HEK293 (cell line): ENCODE measurements around the gene CFAP97D2.

Source experiments
- CTCF ChIA-PET: fragments of 350-600 bp; formaldehyde crosslinking; extraction: SDS; loops from one replicate; lab custom pipeline; 2021; ENCODE audit warnings: antibody characterized with exemption; lab: Yijun Ruan, JAX
- POLR2A ChIA-PET: fragments of 300-600 bp; formaldehyde crosslinking; extraction: SDS; loops from one replicate; lab custom pipeline; 2020; ENCODE audit warnings: antibody characterized with exemption, inconsistent platforms; lab: Yijun Ruan, JAX
- H3K27ac ChIP-seq: fragments of 200-500 bp; sonication (Bioruptor generic); 2 replicates; pipeline ENCODE4 v1.5.1; 2014; ENCODE audit warnings: low read depth, low read length, control low read depth, inconsistent platforms; ENCODE audit errors: extremely low read depth
- H3K36me3 ChIP-seq, 2 experiments: fragments of 200-500 bp in 1 of 2; sonication (Bioruptor generic) in 1 of 2; 1 replicate in 1 of 2; 2 replicates in 1 of 2; pipeline ENCODE4 v1.5.1; 2014 to 2017; ENCODE audit warnings: inconsistent platforms in 2 of 2, low read length in 2 of 2; ENCODE audit not compliant: control insufficient read depth in 2 of 2, insufficient read depth in 1 of 2
- H3K4me1 ChIP-seq: fragments of 200-500 bp; sonication (Bioruptor generic); 2 replicates; pipeline ENCODE4 v1.5.1; 2014; ENCODE audit warnings: mild to moderate bottlenecking, low read length, inconsistent platforms; ENCODE audit not compliant: control insufficient read depth, insufficient read depth
- H3K4me3 ChIP-seq: 2 replicates; pipeline ENCODE4 v1.5.1; 2011; ENCODE audit warnings: low read depth, mild to moderate bottlenecking, control low read depth, low read length, moderate library complexity
- H3K9me3 ChIP-seq: fragments of 200-500 bp; sonication (Bioruptor generic); 2 replicates; pipeline ENCODE4 v1.5.1; 2014; ENCODE audit warnings: low read depth, low read length, inconsistent platforms; ENCODE audit not compliant: control insufficient read depth, insufficient read depth
- HOXC10 ChIP-seq: sonication (generic); formaldehyde crosslinking; IDR thresholded peaks from 2 replicates; pipeline ENCODE4 v1.8.1; 2023; ENCODE audit warnings: mild to moderate bottlenecking, missing genetic modification reagents
- ZNF114 ChIP-seq: fragments of 450-650 bp; formaldehyde crosslinking; IDR thresholded peaks from 2 replicates; pipeline ENCODE4 v1.5.0; 2017; ENCODE audit warnings: missing biosample characterization, missing genetic modification characterization
- ZNF157 ChIP-seq: fragments of 450-650 bp; formaldehyde crosslinking; IDR thresholded peaks from 2 replicates; pipeline ENCODE4 v1.5.1; 2016; ENCODE audit warnings: missing biosample characterization, missing genetic modification characterization
- ZNF175 ChIP-seq: fragments of 450-650 bp; formaldehyde crosslinking; IDR thresholded peaks from 2 replicates; pipeline ENCODE4 v1.5.1; 2016; ENCODE audit warnings: missing biosample characterization, missing genetic modification characterization
- ZNF2 ChIP-seq: fragments of 450-650 bp; formaldehyde crosslinking; IDR thresholded peaks from 2 replicates; pipeline ENCODE4 v1.5.1; 2016; ENCODE audit warnings: missing biosample characterization, missing genetic modification characterization
- ZNF394 ChIP-seq: fragments of 450-650 bp; formaldehyde crosslinking; IDR thresholded peaks from 2 replicates; pipeline ENCODE4 v1.5.1; 2016; ENCODE audit warnings: missing biosample characterization, missing genetic modification characterization, mild to moderate bottlenecking, moderate library complexity, borderline replicate concordance
- ZNF426 ChIP-seq: fragments of 450-650 bp; formaldehyde crosslinking; IDR thresholded peaks from 2 replicates; pipeline ENCODE4 v1.5.1; 2017; ENCODE audit warnings: missing biosample characterization, missing genetic modification characterization, mild to moderate bottlenecking, inconsistent platforms, moderate library complexity
- ZNF510 ChIP-seq: fragments of 450-650 bp; formaldehyde crosslinking; IDR thresholded peaks from 2 replicates; pipeline ENCODE4 v1.5.1; 2018; ENCODE audit warnings: mild to moderate bottlenecking, missing genetic modification characterization, missing biosample characterization; ENCODE audit not compliant: insufficient replicate concordance
- ZNF629 ChIP-seq: fragments of 450-650 bp; formaldehyde crosslinking; IDR thresholded peaks from 2 replicates; pipeline ENCODE4 v1.5.1; 2017; ENCODE audit warnings: missing biosample characterization, missing genetic modification characterization
- ZNF791 ChIP-seq: fragments of 450-650 bp; formaldehyde crosslinking; IDR thresholded peaks from 2 replicates; pipeline ENCODE4 v1.5.1; 2016; ENCODE audit warnings: missing biosample characterization, missing genetic modification characterization
- TF ChIP-seq, protein P1 (sequence below): fragments of 450-650 bp; formaldehyde crosslinking; IDR thresholded peaks from 2 replicates; pipeline ENCODE4 v1.5.1; 2016; ENCODE audit warnings: missing biosample characterization, missing genetic modification characterization
- TF ChIP-seq, protein P2 (sequence below): fragments of 450-650 bp; formaldehyde crosslinking; IDR thresholded peaks from 2 replicates; pipeline ENCODE4 v1.5.1; 2016; ENCODE audit warnings: missing biosample characterization, missing genetic modification characterization
- TF ChIP-seq, protein P3 (sequence below): fragments of 450-650 bp; formaldehyde crosslinking; IDR thresholded peaks from 2 replicates; pipeline ENCODE4 v1.5.1; 2016; ENCODE audit warnings: missing biosample characterization, missing genetic modification characterization
- TF ChIP-seq, protein P4 (sequence below): fragments of 450-650 bp; formaldehyde crosslinking; IDR thresholded peaks from 2 replicates; pipeline ENCODE4 v1.5.1; 2017; ENCODE audit warnings: missing biosample characterization, missing genetic modification characterization
- TF ChIP-seq, protein P5 (sequence below): fragments of 450-650 bp; formaldehyde crosslinking; conservative IDR thresholded peaks from 2 replicates; pipeline ENCODE4 v1.5.1; 2016; ENCODE audit warnings: low read depth, missing biosample characterization, missing genetic modification characterization

Gene CFAP97D2

DNA sequence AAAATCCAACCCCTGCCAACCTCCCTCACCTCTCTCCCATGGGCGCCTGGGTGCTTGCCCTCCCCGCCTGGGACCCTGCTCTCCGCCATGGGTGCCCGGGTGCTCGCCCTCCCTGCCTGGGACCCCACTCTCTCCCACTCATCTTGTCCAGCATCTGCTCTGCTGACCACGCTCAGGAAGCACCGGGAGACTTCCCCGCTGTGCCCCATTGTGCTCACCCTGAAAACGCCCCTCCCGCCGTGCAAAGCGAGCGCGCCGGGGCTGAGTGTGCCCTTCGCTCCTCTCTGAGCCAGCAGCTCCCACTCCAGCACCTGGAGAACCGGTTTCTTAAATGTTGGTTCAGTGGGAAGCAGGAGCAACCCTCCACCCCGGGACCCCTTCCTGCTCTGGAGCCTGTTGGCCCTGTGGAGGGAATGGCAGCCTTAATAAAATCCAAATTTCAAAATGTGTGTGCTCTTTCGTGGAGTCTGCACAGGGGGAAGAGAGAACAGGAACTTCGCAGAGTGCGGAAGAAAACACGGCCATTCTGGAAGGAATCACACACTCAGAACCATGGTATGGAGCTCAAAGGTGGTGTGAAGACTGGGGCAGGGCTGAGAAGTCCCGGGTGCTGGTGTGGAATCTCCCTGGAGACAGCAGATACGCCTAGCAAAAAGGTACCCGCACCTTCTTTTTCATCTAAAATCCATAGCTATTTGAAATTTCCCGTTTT lies 32.5 kb downstream of the CFAP97D2 start:
- Histone ChIP-seq H3K27ac (no peak overlapping the region), H3K36me3 (no peaks in the 10 kb centered on the region), H3K9me3 (no peaks in the 10 kb centered on the region), H3K4me1 (no peaks in the 10 kb centered on the region), H3K4me3 (no peak overlapping the region)
- no peak for TF ChIP-seq ZNF175 (tag by site-specific recombination)
- ChIA-PET POLR2A (no interaction called here), CTCF (interaction anchor here (1.1 kb wide), 1 partner anchor 15 kb away, joined by 5 read pairs; no protein-coding TSS in a partner anchor)

DNA sequence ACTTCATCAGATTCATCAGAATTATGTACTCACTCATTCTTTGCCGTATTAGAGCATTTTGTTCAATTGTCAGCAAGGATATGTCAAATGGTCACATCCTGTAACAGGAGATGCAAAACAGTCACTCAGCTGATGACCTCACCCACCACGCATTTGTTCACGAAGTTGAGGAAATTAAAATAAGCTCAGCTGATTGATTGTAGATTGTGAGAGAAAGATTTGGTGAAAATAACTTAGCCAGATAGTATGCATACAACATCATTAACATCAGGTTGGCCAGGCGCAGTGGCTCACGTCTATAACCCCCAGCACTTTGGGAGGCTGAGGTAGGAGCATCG lies 33.1 kb downstream of the CFAP97D2 start:
- no peaks in the 10 kb centered on the region for H3K4me1 ChIP-seq
- CTCF ChIA-PET: interaction anchor here (1.1 kb wide), 1 partner anchor 14 kb away, joined by 5 read pairs; no protein-coding TSS in a partner anchor
- H3K9me3 ChIP-seq: no peaks in the 10 kb centered on the region
- no peaks in the 10 kb centered on the region for H3K36me3 ChIP-seq
- TF ChIP-seq ZNF791 (tag by site-specific recombination) (no peak), ZNF629 (tag by site-specific recombination) (peak; percentile 64)
- TF ChIP-seq, protein P1, sequence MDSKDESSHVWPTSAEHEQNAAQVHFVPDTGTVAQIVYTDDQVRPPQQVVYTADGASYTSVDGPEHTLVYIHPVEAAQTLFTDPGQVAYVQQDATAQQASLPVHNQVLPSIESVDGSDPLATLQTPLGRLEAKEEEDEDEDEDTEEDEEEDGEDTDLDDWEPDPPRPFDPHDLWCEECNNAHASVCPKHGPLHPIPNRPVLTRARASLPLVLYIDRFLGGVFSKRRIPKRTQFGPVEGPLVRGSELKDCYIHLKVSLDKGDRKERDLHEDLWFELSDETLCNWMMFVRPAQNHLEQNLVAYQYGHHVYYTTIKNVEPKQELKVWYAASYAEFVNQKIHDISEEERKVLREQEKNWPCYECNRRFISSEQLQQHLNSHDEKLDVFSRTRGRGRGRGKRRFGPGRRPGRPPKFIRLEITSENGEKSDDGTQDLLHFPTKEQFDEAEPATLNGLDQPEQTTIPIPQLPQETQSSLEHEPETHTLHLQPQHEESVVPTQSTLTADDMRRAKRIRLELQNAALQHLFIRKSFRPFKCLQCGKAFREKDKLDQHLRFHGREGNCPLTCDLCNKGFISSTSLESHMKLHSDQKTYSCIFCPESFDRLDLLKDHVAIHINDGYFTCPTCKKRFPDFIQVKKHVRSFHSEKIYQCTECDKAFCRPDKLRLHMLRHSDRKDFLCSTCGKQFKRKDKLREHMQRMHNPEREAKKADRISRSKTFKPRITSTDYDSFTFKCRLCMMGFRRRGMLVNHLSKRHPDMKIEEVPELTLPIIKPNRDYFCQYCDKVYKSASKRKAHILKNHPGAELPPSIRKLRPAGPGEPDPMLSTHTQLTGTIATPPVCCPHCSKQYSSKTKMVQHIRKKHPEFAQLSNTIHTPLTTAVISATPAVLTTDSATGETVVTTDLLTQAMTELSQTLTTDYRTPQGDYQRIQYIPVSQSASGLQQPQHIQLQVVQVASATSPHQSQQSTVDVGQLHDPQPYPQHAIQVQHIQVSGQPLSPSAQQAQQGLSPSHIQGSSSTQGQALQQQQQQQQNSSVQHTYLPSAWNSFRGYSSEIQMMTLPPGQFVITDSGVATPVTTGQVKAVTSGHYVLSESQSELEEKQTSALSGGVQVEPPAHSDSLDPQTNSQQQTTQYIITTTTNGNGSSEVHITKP: 0 out of 2 replicates have a peak, but pooled peaks have one; percentile 37
- H3K4me3 ChIP-seq: no peak overlapping the region
- POLR2A ChIA-PET: no interaction called here
- H3K27ac ChIP-seq: no peak overlapping the region

DNA sequence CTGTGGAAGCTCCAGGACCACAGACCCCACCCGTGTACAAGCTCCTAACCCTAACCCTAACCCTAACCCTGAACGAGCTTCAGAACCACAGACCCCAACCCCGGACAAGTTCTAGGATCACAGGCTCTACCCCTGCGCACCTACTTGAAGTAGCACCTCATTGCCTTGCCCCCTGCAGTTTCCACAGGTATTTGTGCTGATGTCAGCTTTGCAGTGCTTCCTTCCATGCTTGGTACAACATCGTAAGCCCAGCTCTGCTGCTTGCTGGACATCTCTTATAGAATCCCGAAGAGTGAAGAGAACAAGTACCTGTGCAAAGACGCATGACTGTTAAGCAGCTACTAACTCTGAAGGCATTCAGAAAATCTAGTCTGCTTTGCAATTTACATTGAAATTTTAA lies 34.9 kb downstream of the CFAP97D2 start:
- no peak overlapping the region for H3K4me3 ChIP-seq
- H3K36me3 ChIP-seq: no peaks in the 10 kb centered on the region
- ChIA-PET POLR2A (no interaction called here), CTCF (interaction anchor here (1.2 kb wide), 1 partner anchor 9 kb away, joined by 3 read pairs; no protein-coding TSS in a partner anchor)
- no peak overlapping the region for H3K27ac ChIP-seq
- H3K4me1 ChIP-seq: no peaks in the 10 kb centered on the region
- no peaks in the 10 kb centered on the region for H3K9me3 ChIP-seq
- TF ChIP-seq, protein P2, sequence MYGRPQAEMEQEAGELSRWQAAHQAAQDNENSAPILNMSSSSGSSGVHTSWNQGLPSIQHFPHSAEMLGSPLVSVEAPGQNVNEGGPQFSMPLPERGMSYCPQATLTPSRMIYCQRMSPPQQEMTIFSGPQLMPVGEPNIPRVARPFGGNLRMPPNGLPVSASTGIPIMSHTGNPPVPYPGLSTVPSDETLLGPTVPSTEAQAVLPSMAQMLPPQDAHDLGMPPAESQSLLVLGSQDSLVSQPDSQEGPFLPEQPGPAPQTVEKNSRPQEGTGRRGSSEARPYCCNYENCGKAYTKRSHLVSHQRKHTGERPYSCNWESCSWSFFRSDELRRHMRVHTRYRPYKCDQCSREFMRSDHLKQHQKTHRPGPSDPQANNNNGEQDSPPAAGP: no peak
- TF ChIP-seq ZNF157 (tag by site-specific recombination) (no peak), ZNF426 (tag by site-specific recombination) (no peak), HOXC10 (CRISPR knock-in tag) (no peak), ZNF114 (tag by site-specific recombination) (no peak), ZNF510 (tag by site-specific recombination) (no peak), ZNF2 (tag by site-specific recombination) (no peak), ZNF394 (tag by site-specific recombination) (no peak)
- TF ChIP-seq, protein P3, sequence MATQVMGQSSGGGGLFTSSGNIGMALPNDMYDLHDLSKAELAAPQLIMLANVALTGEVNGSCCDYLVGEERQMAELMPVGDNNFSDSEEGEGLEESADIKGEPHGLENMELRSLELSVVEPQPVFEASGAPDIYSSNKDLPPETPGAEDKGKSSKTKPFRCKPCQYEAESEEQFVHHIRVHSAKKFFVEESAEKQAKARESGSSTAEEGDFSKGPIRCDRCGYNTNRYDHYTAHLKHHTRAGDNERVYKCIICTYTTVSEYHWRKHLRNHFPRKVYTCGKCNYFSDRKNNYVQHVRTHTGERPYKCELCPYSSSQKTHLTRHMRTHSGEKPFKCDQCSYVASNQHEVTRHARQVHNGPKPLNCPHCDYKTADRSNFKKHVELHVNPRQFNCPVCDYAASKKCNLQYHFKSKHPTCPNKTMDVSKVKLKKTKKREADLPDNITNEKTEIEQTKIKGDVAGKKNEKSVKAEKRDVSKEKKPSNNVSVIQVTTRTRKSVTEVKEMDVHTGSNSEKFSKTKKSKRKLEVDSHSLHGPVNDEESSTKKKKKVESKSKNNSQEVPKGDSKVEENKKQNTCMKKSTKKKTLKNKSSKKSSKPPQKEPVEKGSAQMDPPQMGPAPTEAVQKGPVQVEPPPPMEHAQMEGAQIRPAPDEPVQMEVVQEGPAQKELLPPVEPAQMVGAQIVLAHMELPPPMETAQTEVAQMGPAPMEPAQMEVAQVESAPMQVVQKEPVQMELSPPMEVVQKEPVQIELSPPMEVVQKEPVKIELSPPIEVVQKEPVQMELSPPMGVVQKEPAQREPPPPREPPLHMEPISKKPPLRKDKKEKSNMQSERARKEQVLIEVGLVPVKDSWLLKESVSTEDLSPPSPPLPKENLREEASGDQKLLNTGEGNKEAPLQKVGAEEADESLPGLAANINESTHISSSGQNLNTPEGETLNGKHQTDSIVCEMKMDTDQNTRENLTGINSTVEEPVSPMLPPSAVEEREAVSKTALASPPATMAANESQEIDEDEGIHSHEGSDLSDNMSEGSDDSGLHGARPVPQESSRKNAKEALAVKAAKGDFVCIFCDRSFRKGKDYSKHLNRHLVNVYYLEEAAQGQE (tag by site-specific recombination): no peak
- TF ChIP-seq, protein P4, sequence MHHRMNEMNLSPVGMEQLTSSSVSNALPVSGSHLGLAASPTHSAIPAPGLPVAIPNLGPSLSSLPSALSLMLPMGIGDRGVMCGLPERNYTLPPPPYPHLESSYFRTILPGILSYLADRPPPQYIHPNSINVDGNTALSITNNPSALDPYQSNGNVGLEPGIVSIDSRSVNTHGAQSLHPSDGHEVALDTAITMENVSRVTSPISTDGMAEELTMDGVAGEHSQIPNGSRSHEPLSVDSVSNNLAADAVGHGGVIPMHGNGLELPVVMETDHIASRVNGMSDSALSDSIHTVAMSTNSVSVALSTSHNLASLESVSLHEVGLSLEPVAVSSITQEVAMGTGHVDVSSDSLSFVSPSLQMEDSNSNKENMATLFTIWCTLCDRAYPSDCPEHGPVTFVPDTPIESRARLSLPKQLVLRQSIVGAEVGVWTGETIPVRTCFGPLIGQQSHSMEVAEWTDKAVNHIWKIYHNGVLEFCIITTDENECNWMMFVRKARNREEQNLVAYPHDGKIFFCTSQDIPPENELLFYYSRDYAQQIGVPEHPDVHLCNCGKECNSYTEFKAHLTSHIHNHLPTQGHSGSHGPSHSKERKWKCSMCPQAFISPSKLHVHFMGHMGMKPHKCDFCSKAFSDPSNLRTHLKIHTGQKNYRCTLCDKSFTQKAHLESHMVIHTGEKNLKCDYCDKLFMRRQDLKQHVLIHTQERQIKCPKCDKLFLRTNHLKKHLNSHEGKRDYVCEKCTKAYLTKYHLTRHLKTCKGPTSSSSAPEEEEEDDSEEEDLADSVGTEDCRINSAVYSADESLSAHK: no peak
- TF ChIP-seq, protein P5, sequence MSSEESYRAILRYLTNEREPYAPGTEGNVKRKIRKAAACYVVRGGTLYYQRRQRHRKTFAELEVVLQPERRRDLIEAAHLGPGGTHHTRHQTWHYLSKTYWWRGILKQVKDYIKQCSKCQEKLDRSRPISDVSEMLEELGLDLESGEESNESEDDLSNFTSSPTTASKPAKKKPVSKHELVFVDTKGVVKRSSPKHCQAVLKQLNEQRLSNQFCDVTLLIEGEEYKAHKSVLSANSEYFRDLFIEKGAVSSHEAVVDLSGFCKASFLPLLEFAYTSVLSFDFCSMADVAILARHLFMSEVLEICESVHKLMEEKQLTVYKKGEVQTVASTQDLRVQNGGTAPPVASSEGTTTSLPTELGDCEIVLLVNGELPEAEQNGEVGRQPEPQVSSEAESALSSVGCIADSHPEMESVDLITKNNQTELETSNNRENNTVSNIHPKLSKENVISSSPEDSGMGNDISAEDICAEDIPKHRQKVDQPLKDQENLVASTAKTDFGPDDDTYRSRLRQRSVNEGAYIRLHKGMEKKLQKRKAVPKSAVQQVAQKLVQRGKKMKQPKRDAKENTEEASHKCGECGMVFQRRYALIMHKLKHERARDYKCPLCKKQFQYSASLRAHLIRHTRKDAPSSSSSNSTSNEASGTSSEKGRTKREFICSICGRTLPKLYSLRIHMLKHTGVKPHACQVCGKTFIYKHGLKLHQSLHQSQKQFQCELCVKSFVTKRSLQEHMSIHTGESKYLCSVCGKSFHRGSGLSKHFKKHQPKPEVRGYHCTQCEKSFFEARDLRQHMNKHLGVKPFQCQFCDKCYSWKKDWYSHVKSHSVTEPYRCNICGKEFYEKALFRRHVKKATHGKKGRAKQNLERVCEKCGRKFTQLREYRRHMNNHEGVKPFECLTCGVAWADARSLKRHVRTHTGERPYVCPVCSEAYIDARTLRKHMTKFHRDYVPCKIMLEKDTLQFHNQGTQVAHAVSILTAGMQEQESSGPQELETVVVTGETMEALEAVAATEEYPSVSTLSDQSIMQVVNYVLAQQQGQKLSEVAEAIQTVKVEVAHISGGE (tag by site-specific recombination): no peak
